Activated B cell treated with CpG ODN at 0.5 μM for 24 hours (primary cell): ENCODE measurements around the gene PPP4R1. TPM values are rescaled to one million over a fixed set of nuclear protein-coding genes. Genes with fewer than 3 reads are reported as not detected.

Experiments
- ATAC-seq: fragments of 200-7000 bp; cut with Tn5 transposase; one replicate; pipeline ENCODE4 v1.10.0; 2021; ENCODE audit warnings: low read depth, mild to moderate bottlenecking, moderate library complexity
- CTCF ChIA-PET: fragments of 350-600 bp; sonication (Branson Sonifier 250); formaldehyde crosslinking; loops from one replicate; lab custom pipeline; 2021; ENCODE audit warnings: antibody characterized with exemption; lab: Charles Lee
- POLR2A ChIA-PET: fragments of 350-600 bp; sonication (Branson Sonifier 250); formaldehyde crosslinking; loops from one replicate; lab custom pipeline; 2021; ENCODE audit warnings: antibody characterized with exemption; lab: Charles Lee
- DNase-seq: peaks from one replicate; pipeline ENCODE4 v3.0.0; 2022
- H3K27ac Mint-ChIP-seq: one replicate; pipeline ENCODE4 v1.8.0; 2020; ENCODE audit warnings: mixed read lengths
- H3K27me3 Mint-ChIP-seq: one replicate; pipeline ENCODE4 v1.8.0; 2021; ENCODE audit warnings: mixed read lengths
- H3K36me3 Mint-ChIP-seq: one replicate; pipeline ENCODE4 v1.8.0; 2021; ENCODE audit warnings: low read depth, mixed read lengths
- H3K4me1 Mint-ChIP-seq: one replicate; pipeline ENCODE4 v1.8.0; 2021; ENCODE audit warnings: mixed read lengths
- H3K4me3 Mint-ChIP-seq: one replicate; pipeline ENCODE4 v1.8.0; 2020; ENCODE audit warnings: mild to moderate bottlenecking, mixed read lengths
- H3K9me3 Mint-ChIP-seq: one replicate; pipeline ENCODE4 v1.8.0; 2020; ENCODE audit warnings: mixed read lengths
- intact Hi-C: fragments of 100-400 bp; cut with micrococcal nuclease; formaldehyde crosslinking; loops from one replicate; pipeline ENCODE4 v1.15.1; 2024
- total RNA-seq: library from RNA; stranded (reverse); gene quantifications from 2 replicates; pipeline ENCODE4 v1.2.3, GENCODE V29; 2022
- TF ChIP-seq, protein P1 (sequence below): fragments of 200-600 bp; IDR thresholded peaks from one replicate; pipeline ENCODE4 v1.8.0; 2022; ENCODE audit warnings: antibody characterized with exemption, mild to moderate bottlenecking

PPP4R1 gene
- total RNA-seq, 1 donor from 2014 or later: 51.3 TPM

DNA sequence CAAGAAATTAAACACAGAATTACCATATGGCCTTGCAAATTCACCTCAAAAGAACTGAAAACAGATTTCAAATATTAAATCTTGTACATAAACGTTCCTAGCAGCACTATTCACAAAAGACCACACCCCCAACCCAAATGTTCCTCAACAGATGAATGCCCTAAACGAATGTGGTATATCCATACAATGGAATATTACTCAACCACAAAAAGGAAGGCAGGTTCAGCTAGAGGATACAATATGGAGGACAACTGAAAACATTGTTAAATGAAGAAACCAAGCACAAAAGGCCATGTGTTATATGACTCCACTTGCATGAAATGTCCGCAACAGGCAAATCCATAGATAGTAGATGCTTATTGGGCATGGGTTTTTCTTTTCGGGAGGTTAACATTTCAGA lies 61.7 kb downstream of the PPP4R1 start:
- H3K27ac Mint-ChIP-seq: no peak overlapping the region
- H3K9me3 Mint-ChIP-seq: peaks cover 7% of the 10 kb centered on the region
- no peaks in the 10 kb centered on the region for H3K27me3 Mint-ChIP-seq
- TF ChIP-seq, protein P1, sequence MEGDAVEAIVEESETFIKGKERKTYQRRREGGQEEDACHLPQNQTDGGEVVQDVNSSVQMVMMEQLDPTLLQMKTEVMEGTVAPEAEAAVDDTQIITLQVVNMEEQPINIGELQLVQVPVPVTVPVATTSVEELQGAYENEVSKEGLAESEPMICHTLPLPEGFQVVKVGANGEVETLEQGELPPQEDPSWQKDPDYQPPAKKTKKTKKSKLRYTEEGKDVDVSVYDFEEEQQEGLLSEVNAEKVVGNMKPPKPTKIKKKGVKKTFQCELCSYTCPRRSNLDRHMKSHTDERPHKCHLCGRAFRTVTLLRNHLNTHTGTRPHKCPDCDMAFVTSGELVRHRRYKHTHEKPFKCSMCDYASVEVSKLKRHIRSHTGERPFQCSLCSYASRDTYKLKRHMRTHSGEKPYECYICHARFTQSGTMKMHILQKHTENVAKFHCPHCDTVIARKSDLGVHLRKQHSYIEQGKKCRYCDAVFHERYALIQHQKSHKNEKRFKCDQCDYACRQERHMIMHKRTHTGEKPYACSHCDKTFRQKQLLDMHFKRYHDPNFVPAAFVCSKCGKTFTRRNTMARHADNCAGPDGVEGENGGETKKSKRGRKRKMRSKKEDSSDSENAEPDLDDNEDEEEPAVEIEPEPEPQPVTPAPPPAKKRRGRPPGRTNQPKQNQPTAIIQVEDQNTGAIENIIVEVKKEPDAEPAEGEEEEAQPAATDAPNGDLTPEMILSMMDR: no peak
- intact Hi-C loops: no loop called here
- POLR2A ChIA-PET: no interaction called here
- CTCF ChIA-PET: no interaction called here
- H3K36me3 Mint-ChIP-seq: peaks cover 92% of the 10 kb centered on the region
- H3K4me3 Mint-ChIP-seq: no peak overlapping the region
- H3K4me1 Mint-ChIP-seq: no peaks in the 10 kb centered on the region
- no peak for DNase-seq
- no peak for ATAC-seq

DNA sequence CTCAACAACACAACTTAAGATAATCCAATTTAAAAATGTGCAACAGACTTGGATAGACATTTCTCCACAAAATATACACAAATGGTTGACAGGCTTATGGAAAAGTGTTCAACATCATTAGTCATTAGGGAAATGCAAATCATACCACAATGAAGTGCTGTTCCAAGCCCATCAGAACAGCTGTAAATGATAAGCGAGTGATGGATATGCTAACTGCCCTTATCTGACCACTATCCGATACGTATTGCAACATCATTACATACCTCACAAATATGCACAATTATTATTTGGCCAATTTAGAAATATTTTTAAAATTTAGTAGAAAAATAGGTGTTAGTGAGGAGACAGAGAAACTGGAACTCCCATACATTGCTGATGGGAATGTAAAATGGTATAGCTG lies 62.2 kb downstream of the PPP4R1 start:
- TF ChIP-seq, protein P1: no peak
- Mint-ChIP-seq H3K36me3 (peaks cover 92% of the 10 kb centered on the region), H3K27me3 (no peaks in the 10 kb centered on the region), H3K4me3 (no peak overlapping the region), H3K9me3 (peaks cover 7% of the 10 kb centered on the region), H3K27ac (no peak overlapping the region), H3K4me1 (no peaks in the 10 kb centered on the region)
- intact Hi-C loops: no loop called here
- ChIA-PET POLR2A (no interaction called here), CTCF (no interaction called here)
- no peak for ATAC-seq
- no peak for DNase-seq

DNA sequence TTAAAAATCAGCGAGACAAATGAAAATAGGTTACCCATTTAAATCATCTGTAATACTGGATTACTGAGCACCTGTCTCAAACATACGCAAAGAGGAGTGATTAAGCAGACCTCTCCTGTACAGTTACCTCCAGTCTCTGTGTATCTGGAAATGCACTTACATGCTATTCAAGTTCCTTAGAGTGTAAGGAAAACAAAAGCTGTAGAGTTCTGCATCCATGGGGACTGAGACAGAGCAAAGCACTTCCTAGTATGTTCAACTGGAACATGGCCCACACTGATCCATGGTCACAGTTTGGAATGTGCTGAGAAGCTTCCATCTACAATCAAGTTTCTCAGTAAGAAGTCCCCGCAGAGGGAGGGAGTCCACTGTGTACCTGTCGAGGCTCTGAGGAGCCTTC lies 63.9 kb downstream of the PPP4R1 start:
- Mint-ChIP-seq H3K4me1 (no peaks in the 10 kb centered on the region), H3K36me3 (peaks cover 89% of the 10 kb centered on the region), H3K9me3 (peaks cover 7% of the 10 kb centered on the region), H3K4me3 (no peak overlapping the region), H3K27me3 (no peaks in the 10 kb centered on the region), H3K27ac (no peak overlapping the region)
- TF ChIP-seq, protein P1: no peak
- ChIA-PET POLR2A (no interaction called here), CTCF (interaction anchor here (0.6 kb wide), 1 partner anchor 312 kb away, joined by 3 read pairs; no protein-coding TSS in a partner anchor)
- DNase-seq (no peak), ATAC-seq (no peak)
- intact Hi-C loops: no loop called here

DNA sequence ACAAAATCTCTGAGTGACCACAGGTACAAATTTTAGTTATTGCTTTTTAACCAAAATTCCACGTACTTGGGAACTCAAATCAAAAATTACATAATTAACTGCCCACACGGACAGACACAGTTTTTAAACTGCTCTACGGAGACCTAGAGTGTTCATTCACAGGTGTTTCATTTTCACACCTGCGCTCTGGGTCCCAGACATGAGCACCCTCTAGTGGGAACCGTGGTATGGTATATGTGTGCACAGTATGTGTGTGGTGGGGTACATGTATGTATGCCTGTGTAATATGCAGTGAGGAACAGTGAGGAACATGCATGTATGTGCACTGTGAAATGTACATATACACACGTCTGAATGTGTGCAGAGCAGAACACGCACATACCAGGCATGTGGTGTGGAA lies 65.0 kb downstream of the PPP4R1 start:
- Mint-ChIP-seq H3K4me1 (no peaks in the 10 kb centered on the region), H3K36me3 (peaks cover 83% of the 10 kb centered on the region), H3K9me3 (peaks cover 7% of the 10 kb centered on the region), H3K4me3 (no peak overlapping the region), H3K27me3 (no peaks in the 10 kb centered on the region), H3K27ac (no peak overlapping the region)
- CTCF ChIA-PET: no interaction called here
- no peak for DNase-seq
- TF ChIP-seq, protein P1: no peak
- intact Hi-C loops: no loop called here
- no peak for ATAC-seq
- POLR2A ChIA-PET: no interaction called here

DNA sequence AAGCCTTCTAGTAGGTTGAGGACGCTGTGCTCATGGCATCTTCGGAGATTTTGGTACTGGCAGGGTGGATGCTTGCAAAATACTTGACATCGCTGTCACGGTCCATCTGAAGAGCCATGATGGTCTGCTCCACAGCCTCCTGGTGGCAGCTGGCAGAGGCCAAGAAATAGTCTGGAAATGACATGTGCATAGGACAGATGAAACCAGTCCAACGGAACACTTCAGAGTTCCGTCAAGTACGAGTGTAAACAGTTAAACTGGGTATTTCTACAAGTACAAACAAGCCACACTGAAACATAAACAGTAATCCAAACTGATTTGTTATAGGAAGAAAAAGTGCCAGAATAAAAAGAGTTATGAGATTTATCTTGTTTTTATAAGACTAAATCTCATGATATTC lies 66.6 kb downstream of the PPP4R1 start:
- no peaks in the 10 kb centered on the region for H3K4me1 Mint-ChIP-seq
- CTCF ChIA-PET: no interaction called here
- peaks cover 3% of the 10 kb centered on the region for H3K9me3 Mint-ChIP-seq
- POLR2A ChIA-PET: no interaction called here
- no peaks in the 10 kb centered on the region for H3K27me3 Mint-ChIP-seq
- H3K4me3 Mint-ChIP-seq: no peak overlapping the region
- intact Hi-C loops: no loop called here
- no peak for DNase-seq
- peaks cover 69% of the 10 kb centered on the region for H3K36me3 Mint-ChIP-seq
- ATAC-seq: no peak
- no peak overlapping the region for H3K27ac Mint-ChIP-seq
- TF ChIP-seq, protein P1: no peak
